Cerebellar nuclear complex (tissue), 1 donor: ENCODE data around the gene ST6GALNAC3.
"Not testable (repeated sequence)": the region's sequence is repeated elsewhere in the genome, so short reads cannot be mapped to it uniquely, and the experiment has no call there.

ENCODE experiments used
- DNase-seq, 2 experiments: peaks; one replicate each; lab custom pipeline; 2025; lab: John Stamatoyannopoulos, UW

Gene ST6GALNAC3

DNA sequence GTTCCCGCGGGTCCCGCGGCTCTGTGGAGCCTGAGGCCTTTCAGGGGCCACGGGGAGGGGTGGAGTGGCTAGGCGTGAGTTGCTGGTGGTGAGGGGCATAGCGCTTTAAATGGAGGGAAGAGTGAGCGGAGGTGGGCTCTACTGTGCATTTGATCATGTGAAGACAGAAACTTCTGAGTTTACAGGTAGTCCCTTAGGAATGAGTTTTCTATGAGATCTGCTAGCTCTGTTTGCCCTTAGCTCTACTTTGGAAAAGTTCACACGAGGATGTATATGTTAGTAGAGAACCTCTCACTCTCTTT, 593 bp downstream of the ST6GALNAC3 start:
- no peak for DNase-seq

DNA sequence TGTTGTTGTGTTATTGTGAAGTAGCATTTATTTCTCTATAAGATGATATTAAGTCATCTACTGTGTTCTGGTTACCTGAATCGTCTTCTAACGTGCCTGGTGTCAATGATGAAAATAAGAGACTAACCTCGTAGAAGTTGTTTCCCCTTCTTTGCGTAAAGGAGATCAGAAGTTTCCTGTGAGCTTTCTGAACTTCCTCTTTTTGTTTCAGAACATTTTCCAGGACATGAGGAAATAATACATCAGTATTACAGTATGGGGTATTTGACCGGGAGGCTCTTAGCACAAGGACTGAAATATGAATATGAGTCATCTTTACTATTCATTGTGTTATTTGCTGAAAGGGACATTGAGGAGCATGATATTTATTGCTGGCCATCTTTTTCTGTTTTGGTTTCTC, 1.3 kb downstream of the ST6GALNAC3 start:
- DNase-seq, result no peak

DNA sequence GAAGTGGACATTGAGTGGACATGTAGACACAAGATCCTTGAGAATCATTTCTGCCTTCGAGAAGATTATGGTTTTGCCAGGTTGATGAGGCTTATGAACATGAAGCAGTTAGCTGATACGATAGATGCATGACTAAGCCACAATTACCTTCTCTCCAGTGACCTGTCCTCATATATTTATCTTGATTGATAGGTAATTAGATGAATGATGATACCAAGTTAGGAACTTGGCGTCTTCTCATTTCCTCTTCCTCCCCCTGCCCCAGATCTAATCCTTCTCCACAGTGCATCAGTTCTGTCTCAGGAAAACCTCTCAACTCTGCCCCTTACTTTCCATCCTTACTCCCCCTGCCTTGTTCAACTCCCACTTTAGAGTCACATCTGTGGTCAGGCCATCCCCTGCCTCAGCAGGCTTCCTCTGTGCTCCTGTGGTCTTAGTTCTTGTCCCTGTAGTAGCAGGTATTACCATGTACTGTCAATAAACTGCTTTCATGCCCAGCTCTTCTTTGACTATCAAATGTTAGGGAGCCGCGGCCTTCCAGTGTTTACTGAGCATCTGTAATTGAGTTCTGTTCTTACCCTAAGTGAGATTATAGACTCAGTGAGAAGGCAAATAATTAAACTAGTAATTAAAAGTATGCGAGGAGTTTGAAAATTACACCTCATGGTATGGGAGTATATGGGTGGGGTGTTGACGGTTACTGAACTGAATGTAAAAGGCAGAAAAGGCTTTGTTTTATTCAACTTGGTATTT, 5.1 kb downstream of the ST6GALNAC3 start:
- DNase-seq, result no peak

DNA sequence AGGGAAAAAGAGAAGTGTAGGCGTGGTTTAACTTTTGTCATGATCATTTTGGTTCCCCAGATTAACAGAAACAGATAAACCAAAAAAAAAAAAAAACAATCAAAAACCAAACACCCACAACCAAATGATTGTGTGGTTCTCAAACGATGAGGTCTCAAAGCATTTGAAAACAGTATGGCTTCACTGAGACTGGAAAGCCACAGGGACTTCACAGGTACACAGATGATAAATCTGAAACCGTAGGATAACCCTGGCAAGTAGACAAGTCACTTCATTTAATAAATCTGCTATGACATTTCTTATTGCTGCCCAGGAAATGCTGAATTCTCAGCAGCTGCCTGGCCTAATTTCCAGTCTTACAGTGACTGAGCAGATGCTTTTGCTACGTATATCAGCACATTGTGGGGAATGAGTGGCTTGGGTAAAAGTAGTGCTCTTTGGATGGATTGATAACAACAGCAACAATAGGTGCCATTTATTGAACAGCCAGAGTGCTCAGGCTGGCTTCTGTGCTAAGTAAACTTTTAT, 6.1 kb downstream of the ST6GALNAC3 start:
- no peak for DNase-seq

DNA sequence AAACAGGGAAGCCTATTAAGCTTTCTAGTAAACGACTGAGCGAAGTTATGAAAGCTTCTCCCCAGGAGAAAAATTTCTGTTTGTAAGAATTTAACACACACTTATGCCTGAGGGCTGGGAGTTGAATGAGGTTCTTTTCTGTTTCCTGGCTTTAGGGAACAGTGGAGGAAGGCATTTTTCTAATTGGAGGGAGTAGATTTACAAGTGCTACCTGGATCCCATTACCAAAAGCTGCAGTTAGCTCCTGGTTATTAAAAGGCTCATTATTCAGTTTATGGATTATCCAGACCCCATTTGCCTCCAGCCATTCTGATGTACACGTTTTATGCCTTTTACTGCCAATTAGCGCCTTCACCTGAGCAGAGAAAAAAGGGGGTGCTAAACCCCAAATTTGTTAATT, 7.5 kb downstream of the ST6GALNAC3 start:
- no peak for DNase-seq

DNA sequence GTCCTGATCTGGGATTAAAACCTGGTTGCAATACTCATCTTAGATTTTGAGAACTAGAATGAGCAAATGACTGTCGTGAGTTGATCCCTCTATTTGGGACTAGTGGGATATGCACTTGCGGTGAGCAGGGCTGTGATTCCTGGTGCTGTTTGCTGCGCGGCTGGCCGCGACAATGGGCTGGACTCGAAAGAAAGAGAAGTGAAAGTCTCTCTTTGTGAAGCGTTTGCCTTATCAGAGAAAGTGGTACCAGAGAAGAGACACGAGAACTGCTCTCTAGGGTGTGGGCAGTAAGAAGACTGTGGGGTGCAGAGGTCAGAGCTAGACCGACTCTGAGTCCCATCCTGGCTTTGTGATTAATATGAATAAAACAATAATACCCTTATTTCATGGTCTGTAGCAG, 8.6 kb downstream of the ST6GALNAC3 start:
- no peak for DNase-seq

DNA sequence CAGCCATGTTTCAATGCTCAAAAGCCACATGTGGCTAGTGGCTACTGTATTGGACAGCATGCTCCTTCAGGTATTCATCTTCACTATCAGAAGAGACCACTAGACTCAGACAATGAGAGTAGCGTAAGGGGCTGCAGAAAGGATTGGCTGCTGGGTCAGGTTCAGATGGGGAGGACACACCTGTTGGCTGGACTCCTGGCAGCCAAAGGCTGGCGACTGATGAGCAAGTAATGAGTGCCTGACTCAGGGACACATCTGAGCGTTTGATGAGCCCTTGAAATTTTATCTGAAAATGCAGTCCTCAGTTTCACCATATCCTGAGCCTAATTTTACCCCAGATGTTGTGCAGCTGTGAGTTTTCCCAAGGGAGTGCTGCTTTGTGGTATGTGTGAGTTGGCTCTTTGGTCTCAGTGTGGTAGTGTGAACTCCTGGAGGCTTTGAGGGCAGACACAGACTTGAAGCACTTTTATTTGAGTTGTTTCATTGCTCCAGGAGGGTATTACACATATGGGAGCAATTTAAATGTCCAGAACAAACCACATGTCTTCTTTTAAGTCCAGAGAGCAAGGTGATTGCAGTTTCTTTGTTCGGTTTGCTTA, 9.6 kb downstream of the ST6GALNAC3 start:
- DNase-seq, result no peak

DNA sequence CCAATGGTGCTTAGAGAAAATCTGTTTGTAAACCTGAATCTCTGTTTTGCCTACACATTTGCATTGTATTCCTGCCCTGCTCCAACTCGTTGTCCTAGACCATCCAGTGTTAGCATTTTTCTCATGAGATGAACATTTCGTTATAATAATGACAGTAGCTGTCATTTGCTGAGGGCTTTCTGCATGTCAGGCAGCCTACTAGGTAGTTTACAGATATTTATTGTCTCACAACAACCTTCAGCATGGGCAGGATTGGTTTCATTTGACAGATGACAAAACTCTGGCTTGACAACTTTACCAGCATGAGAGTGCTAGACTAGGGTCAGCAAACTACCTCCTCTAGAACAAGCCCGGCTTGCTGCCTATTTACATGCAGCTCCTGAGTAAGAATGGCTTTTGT, 10.1 kb downstream of the ST6GALNAC3 start:
- DNase-seq, result no peak

DNA sequence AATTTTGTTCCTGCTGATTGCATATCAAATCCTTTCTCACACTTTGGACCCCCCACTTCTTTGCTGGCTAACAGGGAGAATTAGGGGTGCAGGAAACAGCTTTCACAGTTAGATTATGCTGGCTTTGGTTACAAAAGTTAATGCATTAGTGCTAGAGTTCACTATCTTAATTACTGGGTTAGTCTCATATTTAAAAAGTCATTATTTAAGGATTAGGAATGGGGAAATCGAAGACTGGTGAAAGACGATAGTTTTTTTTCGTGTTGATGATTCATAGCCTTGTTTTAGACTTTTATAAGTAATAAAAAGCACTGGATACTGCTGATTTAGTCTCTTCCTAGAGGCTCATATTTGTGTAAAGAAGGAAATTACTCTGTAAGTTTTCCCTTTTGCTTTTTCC, 11.6 kb downstream of the ST6GALNAC3 start:
- DNase-seq, result no peak

DNA sequence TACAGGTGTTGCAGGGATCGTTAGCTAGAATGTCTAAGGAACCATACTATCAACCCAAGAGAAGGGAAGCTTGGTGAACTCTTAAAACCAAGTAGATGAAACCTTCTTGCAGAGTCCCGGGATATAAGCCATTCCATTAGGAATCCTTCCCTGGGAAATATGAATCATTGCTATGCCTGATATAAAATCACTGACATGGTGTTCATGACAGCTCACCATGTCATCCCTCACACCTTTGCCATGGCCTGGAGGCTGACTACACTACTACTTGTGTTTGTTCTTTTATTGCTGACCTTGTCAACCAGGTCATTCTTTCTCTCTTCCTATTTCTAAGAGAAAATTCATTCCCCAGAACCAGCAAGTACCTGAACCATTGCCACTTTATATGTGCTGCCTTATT, 12.1 kb downstream of the ST6GALNAC3 start:
- DNase-seq, result no peak

DNA sequence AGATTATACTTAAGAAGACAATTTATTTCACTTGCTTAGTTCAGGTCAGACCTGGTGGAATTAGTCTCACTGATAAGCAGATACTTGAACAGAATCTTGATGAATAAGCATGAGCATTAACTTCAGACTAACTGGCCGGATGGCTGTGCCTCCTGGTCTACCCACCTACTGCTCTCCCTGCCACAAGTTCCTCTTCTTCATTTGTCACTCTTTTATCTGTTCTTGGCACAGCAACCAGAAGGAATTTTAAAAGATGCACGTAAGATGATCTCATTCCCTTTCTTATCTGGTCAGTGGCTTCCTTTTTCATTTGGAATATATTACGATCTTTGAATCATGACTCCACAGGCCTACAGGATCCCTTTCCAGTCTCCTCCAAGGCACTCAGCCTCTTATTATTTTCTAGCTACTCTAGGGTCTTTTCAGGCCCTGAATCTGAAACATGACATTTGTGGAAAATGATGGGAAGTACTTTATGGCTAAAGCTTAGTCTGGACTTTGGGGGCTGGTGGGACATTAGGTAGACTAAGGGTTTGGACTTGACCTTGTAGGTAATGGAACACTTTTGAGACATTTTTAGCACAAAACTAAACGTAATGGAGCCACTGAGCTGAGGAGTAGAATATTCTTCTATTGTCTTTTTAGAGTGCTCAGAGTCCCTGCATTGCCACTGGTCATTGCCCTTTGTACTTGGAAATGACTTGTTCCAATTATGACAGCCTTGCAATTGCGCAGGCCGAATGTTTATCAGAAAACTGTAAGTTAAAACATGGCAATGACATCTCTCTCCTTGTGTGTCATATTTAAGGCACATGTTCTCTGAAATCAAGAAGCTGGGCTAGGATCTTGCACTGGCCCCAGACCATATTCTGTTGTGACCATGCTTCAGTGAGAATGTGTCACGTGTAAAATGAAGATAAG, 16.0 kb downstream of the ST6GALNAC3 start:
- no peak for DNase-seq

DNA sequence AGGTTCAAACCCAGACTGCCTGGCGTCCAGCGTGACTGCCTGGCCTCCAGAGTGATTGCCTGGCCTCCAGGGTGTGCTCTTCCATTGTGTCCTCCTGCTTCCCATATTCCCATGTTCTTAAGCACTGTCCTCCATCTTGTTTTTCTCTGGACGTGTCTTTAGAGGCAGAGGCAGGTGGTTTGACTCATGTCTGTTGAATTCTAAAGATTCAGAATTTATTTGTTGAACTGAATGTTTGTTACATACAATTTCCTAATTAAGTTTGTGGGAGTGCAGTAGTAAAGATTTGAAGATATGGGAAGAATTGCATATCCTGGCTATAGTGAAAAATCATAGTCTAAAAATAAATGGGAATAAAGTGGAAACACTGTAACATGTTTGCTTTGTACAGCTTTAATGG, 18.3 kb downstream of the ST6GALNAC3 start:
- no peak for DNase-seq

DNA sequence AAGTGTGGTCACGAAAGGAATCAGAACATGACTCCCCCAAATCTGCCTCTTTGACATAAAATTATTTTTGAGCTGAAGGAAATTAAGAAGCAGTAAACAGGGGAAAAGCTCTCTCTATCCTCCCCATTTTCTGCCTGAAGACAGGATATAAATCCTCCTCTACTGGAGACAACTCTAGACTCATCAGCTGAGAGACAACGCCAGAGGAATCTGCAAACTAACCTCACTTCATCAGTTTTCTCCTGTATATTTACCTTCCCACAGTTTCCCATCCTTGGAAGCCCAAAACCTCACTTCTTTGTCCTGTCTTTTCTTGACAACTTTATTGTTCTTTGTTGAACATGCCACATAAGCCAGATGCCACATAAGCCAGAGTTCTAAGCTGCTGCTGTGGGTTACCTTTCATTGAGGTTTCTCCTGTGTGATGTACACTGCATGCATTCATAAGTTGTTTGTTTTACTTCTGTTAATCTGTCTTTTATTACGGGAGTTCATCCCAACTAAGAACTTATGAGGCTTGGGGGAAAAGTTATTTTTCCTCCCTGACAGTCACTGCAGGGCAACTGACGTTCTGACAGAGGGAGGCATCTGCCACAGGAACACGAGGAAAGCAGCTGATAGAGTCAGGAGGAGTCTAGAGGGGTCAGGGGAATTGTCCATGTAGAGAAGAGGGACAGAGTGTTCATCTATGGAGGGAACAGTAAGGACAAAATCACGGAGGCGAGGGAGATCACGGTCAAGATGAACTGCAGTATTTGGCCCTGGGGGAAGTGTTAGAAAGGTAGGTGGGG, 19.2 kb downstream of the ST6GALNAC3 start:
- no peak for DNase-seq

DNA sequence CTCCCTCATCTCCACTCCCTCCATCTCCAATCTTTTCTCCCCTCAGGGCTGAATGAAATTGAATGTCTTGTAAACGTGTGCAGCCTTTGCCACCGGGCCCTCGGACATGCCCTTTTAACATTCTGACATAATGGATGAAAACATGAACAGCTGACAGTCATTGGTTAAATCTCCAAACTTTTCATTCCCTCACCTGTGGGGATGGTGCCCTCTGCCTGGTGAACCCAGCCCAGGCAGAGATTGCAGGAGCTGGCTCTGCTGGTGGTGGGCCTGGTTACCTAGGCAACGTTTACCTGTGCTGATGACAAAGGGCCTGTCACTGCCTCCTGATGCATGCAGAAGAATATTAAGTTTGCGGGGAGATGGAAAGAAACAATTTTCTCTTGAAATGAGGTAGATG, 21.3 kb downstream of the ST6GALNAC3 start:
- no peak for DNase-seq

DNA sequence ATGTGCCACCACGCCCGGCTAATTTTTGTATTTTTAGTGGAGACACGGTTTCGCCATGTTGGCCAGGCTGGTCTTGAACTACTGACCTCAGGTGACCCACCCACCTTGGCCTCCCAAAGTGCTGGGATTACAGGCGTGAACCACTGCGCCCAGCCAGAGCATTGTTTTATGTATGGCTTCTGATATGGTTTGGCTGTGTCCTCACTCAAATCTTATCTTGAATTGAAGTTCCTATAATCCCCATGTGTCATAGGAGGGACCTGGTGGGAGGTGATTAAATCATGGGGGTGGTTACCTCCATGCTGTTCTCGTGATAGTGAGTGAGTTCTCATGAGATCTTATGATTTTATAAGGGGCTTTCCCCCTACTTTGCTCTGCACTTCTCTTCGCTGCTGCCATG, 22.5 kb downstream of the ST6GALNAC3 start:
- not testable (repeated sequence) for DNase-seq

DNA sequence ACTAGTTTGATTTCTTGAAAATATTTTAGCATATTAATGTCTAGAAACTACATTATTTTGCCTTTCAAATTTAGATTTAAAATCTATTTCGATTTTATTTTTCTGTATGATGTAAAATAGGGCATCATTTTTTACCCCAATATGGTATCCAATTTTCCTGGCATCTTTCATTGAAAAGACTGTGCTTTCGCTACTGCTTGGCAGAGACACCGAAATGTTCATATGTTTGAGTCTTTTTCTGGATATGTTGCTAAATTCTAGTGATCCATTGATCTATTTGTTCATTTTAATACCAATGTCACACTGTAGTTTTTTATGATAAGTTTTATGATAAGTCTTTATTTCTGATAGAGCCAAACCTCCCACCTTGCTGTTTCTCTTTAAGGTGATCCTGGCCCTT, 24.3 kb downstream of the ST6GALNAC3 start:
- DNase-seq, result no peak

DNA sequence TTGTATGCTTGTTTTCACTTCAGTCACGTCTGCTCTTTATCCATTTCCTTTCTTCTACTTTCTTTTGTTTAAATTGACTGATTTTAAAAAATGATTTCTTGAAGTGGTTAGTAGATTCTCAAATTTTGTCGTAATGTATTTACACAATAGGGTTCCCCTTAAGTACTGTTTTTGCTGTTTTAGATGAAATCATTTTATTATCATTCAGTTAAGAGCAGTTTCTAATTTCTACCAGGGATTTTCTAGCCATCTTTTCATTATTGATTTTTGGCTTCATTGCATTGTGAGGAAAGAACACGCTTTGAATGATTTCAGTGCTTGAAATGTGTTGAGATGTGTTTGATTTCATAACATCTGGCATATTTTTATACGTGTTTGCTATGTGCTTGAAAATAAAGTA, 27.0 kb downstream of the ST6GALNAC3 start:
- no peak for DNase-seq

DNA sequence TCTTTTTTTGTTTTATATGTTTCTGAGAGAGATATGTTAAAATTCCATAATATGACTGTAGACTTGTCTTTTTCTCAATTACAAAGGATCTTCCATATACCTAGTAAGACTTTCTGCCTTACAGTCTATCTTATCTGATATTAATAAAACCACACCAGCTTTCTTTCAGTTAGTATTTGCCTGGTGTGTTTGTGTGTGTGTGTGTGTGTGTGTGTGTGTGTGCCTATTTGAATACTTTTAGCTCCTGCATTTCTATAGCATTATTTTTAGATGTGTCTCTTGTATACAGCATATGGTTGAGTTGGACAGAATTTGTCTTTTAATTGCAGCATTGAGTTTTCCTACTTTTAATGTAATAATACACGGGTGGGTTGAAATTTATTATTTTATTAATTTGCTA, 27.5 kb downstream of the ST6GALNAC3 start:
- DNase-seq, result no peak

DNA sequence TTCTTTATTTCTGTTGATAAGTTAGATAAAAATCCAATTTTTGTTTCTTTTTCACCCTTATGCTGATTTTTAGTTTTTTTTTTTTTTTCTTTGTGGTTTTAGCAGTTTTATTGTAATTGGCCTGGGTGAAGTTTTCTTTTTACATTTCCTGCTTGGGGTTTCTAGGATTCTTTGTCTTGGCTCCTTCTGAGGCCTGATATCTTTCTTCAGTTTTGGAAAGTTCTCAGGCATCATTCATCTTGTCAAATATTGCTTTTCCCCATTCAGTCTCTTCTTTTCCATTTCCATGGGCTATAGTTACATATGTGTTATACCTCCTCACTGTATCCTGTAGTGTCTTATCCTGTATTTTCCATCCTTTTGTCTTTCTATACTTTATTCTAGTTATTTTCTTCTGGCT, 28.5 kb downstream of the ST6GALNAC3 start:
- no peak for DNase-seq

DNA sequence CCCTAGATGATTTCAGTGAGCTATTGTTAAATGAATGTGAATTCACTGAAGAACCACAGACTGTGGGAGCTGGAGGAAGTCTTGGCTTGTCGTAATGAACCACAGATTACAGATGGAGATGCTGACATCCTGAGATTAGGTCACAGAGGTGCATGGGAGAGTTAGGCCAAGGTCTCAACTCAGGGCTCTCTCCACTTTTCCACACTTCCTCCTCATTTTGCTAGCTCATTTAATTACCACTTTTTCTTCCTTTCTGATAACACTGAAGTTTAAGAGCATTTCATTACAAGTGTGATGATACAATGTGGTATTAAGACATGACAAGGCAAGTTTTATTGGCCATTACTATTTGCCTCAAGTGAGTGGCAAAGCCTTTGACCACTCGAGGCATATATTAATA, 30.8 kb downstream of the ST6GALNAC3 start:
- DNase-seq, result no peak

DNA sequence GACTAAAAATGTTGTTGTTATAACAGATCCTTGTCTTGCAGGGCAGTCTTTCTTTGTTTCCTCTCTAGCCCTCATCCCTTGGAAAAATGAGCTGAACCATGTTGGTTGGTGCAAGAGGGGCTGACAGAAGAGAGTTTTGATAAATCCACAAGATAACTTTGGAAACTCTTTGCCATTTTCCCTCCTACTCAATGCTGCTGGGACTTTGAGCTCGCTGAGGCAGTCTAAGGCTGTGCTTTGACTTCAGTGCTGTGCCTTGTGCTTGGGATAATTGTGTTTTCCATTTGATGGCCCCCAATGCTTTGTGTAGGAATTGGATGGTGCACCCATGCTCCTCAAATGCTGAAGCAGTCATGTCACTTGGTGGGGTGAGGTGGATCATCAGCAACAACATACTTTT, 31.7 kb downstream of the ST6GALNAC3 start:
- DNase-seq, result no peak

DNA sequence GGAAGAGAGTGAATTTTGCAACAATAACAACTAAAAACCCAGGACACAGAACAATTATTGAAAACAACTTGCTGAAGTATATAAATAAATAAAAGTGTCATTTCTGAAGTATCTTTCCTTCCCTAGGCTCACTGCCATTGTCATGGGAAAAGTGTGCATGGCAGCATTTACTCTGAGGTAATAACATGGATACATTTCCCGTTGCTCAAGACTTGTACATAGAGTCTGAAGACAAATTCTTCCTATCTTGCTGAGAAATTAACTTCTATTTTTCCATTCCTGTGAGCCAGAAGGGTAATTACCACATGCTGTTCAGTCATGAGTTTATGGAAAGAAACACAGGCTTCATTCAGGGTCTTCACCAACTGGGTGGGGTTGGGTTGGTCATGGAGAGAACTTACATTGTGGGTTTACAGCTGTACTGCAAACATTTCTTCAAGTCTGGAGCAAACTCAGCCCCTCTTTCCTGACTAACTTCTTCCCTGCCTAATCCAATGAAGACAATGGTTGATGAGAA, 32.2 kb downstream of the ST6GALNAC3 start:
- no peak for DNase-seq
